HL-60 (cell line): ENCODE data around the gene GBX1.

Experiments used
- DNase-seq, 2 experiments: peaks; one replicate each; pipeline ENCODE4 v3.0.0-alpha.2; 2010 to 2020; ENCODE audit warnings: low read depth in 1 of 2, low spot score in 1 of 2
- H3K27ac ChIP-seq: fragments of 250-450 bp; sonication (Bioruptor Pico); replicated peaks from 2 replicates; pipeline ENCODE4 v1.5.1; 2020; ENCODE audit warnings: mild to moderate bottlenecking, moderate library complexity
- H3K27me3 ChIP-seq: fragments of 250-450 bp; sonication (Bioruptor Pico); 2 replicates; pipeline ENCODE4 v1.5.1; 2021; ENCODE audit warnings: mild to moderate bottlenecking, moderate library complexity; ENCODE audit not compliant: insufficient read depth, poor library complexity, severe bottlenecking
- H3K4me3 ChIP-seq: replicated peaks from 2 replicates; pipeline ENCODE4 v1.5.1; 2011; ENCODE audit warnings: mild to moderate bottlenecking, control low read depth, low read length; ENCODE audit not compliant: insufficient read depth
- GABPA ChIP-seq: IDR thresholded peaks from 2 replicates; pipeline ENCODE4 v1.6.1; 2012; ENCODE audit warnings: low read depth
- POLR2AphosphoS5 ChIP-seq: IDR thresholded peaks from 2 replicates; pipeline ENCODE4 v1.6.1; 2012; ENCODE audit warnings: low read depth
- REST ChIP-seq: IDR thresholded peaks from 2 replicates; pipeline ENCODE4 v1.6.1; 2012; ENCODE audit warnings: low read depth; ENCODE audit not compliant: insufficient replicate concordance
- SPI1 ChIP-seq: IDR thresholded peaks from 2 replicates; pipeline ENCODE4 v1.6.1; 2012; ENCODE audit warnings: low read depth, mild to moderate bottlenecking, borderline replicate concordance
- TF ChIP-seq, protein P1 (sequence below): IDR thresholded peaks from one replicate; pipeline ENCODE4 v1.5.1; 2011; ENCODE audit warnings: low read length, control low read depth, inconsistent platforms; ENCODE audit not compliant: insufficient read depth

Gene GBX1

GRCh38 chr7:151101621-151102396 is 65.7 kb downstream of the GBX1 start:
- H3K4me3 ChIP-seq, result no peak overlapping the region
- H3K27me3 ChIP-seq, result no peaks in the 10 kb centered on the region
- TF ChIP-seq POLR2AphosphoS5 (no peak), SPI1 (no peak), GABPA (no peak), REST (no peak)
- TF ChIP-seq, protein P1, sequence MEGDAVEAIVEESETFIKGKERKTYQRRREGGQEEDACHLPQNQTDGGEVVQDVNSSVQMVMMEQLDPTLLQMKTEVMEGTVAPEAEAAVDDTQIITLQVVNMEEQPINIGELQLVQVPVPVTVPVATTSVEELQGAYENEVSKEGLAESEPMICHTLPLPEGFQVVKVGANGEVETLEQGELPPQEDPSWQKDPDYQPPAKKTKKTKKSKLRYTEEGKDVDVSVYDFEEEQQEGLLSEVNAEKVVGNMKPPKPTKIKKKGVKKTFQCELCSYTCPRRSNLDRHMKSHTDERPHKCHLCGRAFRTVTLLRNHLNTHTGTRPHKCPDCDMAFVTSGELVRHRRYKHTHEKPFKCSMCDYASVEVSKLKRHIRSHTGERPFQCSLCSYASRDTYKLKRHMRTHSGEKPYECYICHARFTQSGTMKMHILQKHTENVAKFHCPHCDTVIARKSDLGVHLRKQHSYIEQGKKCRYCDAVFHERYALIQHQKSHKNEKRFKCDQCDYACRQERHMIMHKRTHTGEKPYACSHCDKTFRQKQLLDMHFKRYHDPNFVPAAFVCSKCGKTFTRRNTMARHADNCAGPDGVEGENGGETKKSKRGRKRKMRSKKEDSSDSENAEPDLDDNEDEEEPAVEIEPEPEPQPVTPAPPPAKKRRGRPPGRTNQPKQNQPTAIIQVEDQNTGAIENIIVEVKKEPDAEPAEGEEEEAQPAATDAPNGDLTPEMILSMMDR, result no peak
- H3K27ac ChIP-seq, result no peak overlapping the region
- DNase-seq, result no peak

GRCh38 chr7:151100921-151101320 is 66.6 kb downstream of the GBX1 start:
- TF ChIP-seq GABPA (no peak), SPI1 (no peak), POLR2AphosphoS5 (no peak), REST (no peak)
- TF ChIP-seq, protein P1, result no peak
- no peaks in the 10 kb centered on the region for H3K27me3 ChIP-seq
- H3K27ac ChIP-seq, result no peak overlapping the region
- no peak for DNase-seq
- no peak overlapping the region for H3K4me3 ChIP-seq

GRCh38 chr7:151099486-151100211 is 67.8 kb downstream of the GBX1 start:
- Histone ChIP-seq H3K4me3 (no peak overlapping the region), H3K27me3 (no peaks in the 10 kb centered on the region), H3K27ac (no peak overlapping the region)
- DNase-seq, result no peak
- TF ChIP-seq, protein P1, result no peak
- no peak for TF ChIP-seq POLR2AphosphoS5
- TF ChIP-seq GABPA, result no peak
- no peak for TF ChIP-seq REST
- no peak for TF ChIP-seq SPI1
